ENCODE results near the gene DICER1. TPM values are rescaled to one million over a fixed set of nuclear protein-coding genes. Genes with fewer than 3 reads are reported as not detected.

DICER1 gene
- total RNA-seq, 1 donor from 2014 or later = 27.6 TPM

DNA sequence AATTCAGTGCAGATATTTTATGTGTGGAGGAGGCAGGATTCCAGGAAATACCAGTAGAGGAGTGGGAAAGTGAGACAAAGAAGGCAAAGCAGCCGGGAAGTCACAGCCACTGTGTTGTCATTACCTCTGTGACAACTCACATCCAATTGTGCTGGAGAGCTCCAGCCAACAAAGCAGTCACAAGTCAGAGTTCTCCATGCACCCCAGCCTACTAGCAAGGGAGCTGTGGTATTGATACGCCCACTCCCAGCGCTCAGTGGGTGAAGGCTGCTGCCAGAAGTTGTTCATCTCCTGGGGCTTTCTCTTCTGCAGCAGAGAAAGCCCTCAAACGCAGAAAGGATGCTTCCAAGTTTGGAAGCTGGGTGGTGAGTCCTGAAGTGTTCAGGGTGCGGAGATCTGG is 93.9 kb downstream of the DICER1 start:
- TF ChIP-seq, protein P1, sequence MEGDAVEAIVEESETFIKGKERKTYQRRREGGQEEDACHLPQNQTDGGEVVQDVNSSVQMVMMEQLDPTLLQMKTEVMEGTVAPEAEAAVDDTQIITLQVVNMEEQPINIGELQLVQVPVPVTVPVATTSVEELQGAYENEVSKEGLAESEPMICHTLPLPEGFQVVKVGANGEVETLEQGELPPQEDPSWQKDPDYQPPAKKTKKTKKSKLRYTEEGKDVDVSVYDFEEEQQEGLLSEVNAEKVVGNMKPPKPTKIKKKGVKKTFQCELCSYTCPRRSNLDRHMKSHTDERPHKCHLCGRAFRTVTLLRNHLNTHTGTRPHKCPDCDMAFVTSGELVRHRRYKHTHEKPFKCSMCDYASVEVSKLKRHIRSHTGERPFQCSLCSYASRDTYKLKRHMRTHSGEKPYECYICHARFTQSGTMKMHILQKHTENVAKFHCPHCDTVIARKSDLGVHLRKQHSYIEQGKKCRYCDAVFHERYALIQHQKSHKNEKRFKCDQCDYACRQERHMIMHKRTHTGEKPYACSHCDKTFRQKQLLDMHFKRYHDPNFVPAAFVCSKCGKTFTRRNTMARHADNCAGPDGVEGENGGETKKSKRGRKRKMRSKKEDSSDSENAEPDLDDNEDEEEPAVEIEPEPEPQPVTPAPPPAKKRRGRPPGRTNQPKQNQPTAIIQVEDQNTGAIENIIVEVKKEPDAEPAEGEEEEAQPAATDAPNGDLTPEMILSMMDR (IDR thresholded peaks at IDR 0.05; ENCODE audit: insufficient read depth, low read length, severe bottlenecking) = no peak
- DNase-seq (ENCODE audit: low read depth) (no peak), FAIRE-seq (no peak)
- Histone ChIP-seq H3K36me3 (ENCODE audit: control insufficient read depth, insufficient read depth, low read length) (no peaks in the 10 kb centered on the region), H3K27me3 (ENCODE audit: control insufficient read depth, insufficient read depth, low read length) (no peaks in the 10 kb centered on the region), H3K4me3 (ENCODE audit: low read depth, low read length) (no peak overlapping the region)

DNA sequence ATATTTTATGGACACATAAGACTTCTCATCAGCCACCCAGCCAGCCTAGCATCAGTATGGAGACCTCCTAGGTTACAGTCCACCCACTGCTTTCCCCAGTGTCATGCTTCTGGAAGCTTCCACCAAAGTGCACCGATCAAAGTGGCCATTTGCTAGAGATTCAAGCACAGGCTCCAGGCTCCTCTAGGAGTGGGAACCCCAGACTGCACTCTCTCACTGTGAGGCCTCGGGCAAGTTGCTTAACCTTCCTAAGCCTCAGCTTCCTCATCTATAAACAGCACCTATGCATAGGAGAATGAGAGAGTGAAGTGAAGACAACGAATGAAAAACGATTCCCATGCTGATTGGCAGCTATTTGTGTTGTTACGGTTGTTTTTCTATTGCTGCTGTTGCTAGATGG is 94.4 kb downstream of the DICER1 start:
- FAIRE-seq (no peak), DNase-seq (ENCODE audit: low read depth) (no peak)
- H3K4me3 ChIP-seq (ENCODE audit: low read depth, low read length) = no peak overlapping the region
- no peaks in the 10 kb centered on the region for H3K27me3 ChIP-seq (ENCODE audit: control insufficient read depth, insufficient read depth, low read length)
- TF ChIP-seq, protein P1 (IDR thresholded peaks at IDR 0.05; ENCODE audit: insufficient read depth, low read length, severe bottlenecking) = no peak
- H3K36me3 ChIP-seq (ENCODE audit: control insufficient read depth, insufficient read depth, low read length) = no peaks in the 10 kb centered on the region

DNA sequence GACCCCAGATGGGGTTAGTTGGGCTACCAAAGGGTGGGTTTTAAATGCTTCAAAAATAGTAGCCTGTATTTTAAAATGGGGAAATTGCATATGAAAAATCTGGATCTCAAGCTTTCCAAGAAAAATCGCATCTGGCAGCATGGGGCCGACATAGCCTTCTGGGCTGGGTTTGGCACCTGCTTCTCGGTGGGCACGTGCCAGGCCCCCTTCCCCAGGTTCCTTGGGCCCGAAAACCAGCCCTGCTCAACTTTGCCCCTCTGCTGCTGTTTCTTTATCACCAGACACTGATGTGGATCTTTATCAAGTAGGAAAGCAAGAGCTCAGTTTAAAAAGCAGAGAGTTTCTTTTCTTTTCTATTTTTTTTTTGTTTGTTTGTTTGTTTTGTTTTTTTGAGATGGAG is 95.1 kb downstream of the DICER1 start:
- TF ChIP-seq, protein P1 (IDR thresholded peaks at IDR 0.05; ENCODE audit: insufficient read depth, low read length, severe bottlenecking) = no peak

DNA sequence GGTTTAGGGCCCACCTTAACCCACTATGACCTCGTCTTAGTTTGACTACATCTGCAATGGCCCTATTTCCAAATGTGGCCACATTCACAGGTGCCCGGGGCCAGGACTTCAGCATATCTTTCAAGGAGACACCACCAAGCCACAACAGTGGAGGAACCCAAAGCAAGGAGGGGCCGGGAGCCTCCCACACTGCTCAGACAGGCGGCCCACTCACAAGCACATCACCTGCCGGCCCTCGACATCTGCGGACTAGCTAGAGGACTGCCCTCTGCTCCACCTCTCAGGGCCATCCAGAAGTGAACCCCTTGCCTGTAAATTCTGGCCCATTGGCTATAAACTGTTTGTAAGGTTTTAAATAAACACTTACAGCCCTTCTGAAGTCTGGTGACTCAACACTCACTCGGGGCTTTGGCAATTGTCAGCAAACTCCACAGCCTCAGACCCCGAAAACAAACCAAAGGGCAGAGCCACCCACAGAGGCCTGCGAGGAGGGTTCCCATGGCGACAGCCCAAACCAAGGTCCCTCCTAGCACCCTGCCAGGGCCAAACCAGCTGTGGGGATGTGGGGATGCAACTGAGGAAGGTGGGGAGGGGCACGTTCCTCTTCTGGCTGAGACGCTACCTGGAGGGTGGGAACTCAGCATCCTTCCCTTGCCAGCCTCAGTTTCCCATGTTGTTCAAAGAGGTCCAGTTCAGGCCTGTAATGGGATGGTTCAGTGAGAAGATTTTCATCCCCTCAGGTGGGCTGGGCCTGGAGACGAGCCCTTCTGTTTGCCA is 95.8 kb downstream of the DICER1 start:
- no peak for FAIRE-seq
- no peak overlapping the region for H3K4me3 ChIP-seq (ENCODE audit: low read depth, low read length)
- DNase-seq (ENCODE audit: low read depth) = no peak
- no peaks in the 10 kb centered on the region for H3K27me3 ChIP-seq (ENCODE audit: control insufficient read depth, insufficient read depth, low read length)
- TF ChIP-seq, protein P1 (IDR thresholded peaks at IDR 0.05; ENCODE audit: insufficient read depth, low read length, severe bottlenecking) = no peak
- no peaks in the 10 kb centered on the region for H3K36me3 ChIP-seq (ENCODE audit: control insufficient read depth, insufficient read depth, low read length)

More for the DNA sequence above, 95.1 kb downstream of the DICER1 start:
- FAIRE-seq (no peak), DNase-seq (ENCODE audit: low read depth) (no peak)
- no peak overlapping the region for H3K4me3 ChIP-seq (ENCODE audit: low read depth, low read length)
- no peaks in the 10 kb centered on the region for H3K36me3 ChIP-seq (ENCODE audit: control insufficient read depth, insufficient read depth, low read length)
- H3K27me3 ChIP-seq (ENCODE audit: control insufficient read depth, insufficient read depth, low read length) = no peaks in the 10 kb centered on the region

DNA sequence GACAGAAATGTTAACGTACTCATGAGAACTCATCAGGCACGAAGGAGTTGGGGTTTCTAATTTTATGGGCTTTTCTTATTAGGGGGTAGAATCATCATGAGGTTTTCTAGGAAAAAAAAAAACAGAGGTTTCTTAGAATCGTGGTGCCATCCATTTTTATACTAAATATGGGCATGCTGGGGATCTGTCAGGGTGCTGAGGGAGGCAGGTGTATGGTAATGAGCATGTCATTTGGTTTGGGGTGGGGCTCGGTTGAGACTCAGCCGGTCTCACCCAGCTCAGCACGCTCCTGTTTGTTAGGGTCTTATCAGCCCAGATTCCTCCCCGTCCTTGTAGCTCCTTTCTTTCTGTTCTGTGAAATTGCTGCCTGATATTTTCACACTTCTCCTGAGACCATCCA is 98.2 kb downstream of the DICER1 start:
- H3K36me3 ChIP-seq (ENCODE audit: control insufficient read depth, insufficient read depth, low read length) = no peaks in the 10 kb centered on the region
- H3K4me3 ChIP-seq (ENCODE audit: low read depth, low read length) = no peak overlapping the region
- TF ChIP-seq, protein P1 (IDR thresholded peaks at IDR 0.05; ENCODE audit: insufficient read depth, low read length, severe bottlenecking) = no peak
- DNase-seq (ENCODE audit: low read depth) (no peak), FAIRE-seq (no peak)
- H3K27me3 ChIP-seq (ENCODE audit: control insufficient read depth, insufficient read depth, low read length) = no peaks in the 10 kb centered on the region

DNA sequence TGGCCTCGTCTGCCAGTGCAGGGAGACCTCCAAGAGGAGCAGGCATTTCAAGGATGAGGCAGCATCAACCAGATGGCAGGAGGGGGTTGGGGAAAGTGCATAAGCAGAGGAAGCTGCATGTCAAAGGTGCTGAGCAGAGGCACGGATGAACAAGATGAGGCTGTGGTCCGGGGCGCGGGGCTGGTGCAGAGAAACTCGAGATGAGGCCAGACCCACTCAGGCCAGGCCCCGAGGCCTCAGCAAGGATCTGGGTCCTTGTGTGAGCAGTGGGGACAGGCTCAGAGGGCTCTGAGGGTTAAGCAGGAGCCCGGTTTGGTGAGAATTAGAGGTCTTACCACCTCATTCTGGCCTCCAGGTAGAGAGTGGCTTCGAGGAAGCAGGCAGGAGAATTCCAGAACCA is 98.8 kb downstream of the DICER1 start:
- FAIRE-seq (no peak), DNase-seq (ENCODE audit: low read depth) (no peak)
- no peaks in the 10 kb centered on the region for H3K27me3 ChIP-seq (ENCODE audit: control insufficient read depth, insufficient read depth, low read length)
- TF ChIP-seq, protein P1 (IDR thresholded peaks at IDR 0.05; ENCODE audit: insufficient read depth, low read length, severe bottlenecking) = no peak
- H3K36me3 ChIP-seq (ENCODE audit: control insufficient read depth, insufficient read depth, low read length) = no peaks in the 10 kb centered on the region
- no peak overlapping the region for H3K4me3 ChIP-seq (ENCODE audit: low read depth, low read length)
